ENCODE data around the gene PLLP.

DNA sequence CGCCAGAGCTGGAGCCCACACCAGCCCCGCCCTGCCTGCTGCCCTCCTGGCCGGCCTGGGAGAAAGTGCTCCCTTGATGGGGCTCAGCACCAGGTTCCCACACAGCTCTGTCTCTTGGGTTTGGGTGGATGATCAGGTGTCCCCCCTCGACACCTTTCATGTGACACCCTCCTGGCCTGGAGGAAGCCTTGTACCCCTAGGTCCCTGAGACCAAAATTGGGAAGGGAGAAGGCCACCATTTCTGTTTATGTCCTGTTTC is 19.4 kb upstream of the PLLP start:
- TF ChIP-seq POLR2A (IDR thresholded peaks at IDR 0.05; ENCODE audit: low read depth, low read length) (no peak), TAF1 (IDR thresholded peaks at IDR 0.05; ENCODE audit: borderline replicate concordance, low read depth, low read length) (no peak), POLR2AphosphoS5 (IDR thresholded peaks at IDR 0.05; ENCODE audit: low read depth, low read length) (no peak)

All from GM12892 (cell line).